Inflammatory macrophage treated with lipopolysaccharide for 4 hours (primary cell): ENCODE data around the gene CNOT3.

Experiments
- DNase-seq: peaks from one replicate; pipeline ENCODE4 v3.0.0-alpha.2; 2020

CNOT3 gene

GRCh38 chr19:54196536-54196935 is 59.0 kb downstream of the CNOT3 start:
- peak; percentile 13 for DNase-seq

GRCh38 chr19:54197121-54197520 is 59.6 kb downstream of the CNOT3 start:
- peak; percentile 52 for DNase-seq

DNA sequence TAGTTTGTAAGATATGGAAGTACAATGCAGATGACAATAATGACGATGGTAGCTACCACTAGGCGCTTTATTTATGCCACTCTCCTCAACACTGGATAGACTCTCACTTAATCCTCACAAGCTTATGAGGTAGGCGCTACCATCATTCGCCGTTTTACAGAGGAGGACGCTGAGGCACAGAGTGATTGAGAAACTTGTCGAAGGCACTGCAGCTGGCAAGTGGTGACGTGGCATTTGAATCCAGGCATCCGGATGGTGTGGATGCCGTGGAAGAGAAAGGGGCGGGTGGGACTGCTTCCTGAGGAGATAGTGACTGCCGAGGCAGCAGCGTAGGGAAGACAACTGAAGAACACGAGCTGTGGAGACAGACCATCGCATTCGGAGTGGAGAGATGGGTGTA is 61.8 kb downstream of the CNOT3 start:
- no peak for DNase-seq

GRCh38 chr19:54201172-54201701 is 63.7 kb downstream of the CNOT3 start:
- DNase-seq = no peak

DNA sequence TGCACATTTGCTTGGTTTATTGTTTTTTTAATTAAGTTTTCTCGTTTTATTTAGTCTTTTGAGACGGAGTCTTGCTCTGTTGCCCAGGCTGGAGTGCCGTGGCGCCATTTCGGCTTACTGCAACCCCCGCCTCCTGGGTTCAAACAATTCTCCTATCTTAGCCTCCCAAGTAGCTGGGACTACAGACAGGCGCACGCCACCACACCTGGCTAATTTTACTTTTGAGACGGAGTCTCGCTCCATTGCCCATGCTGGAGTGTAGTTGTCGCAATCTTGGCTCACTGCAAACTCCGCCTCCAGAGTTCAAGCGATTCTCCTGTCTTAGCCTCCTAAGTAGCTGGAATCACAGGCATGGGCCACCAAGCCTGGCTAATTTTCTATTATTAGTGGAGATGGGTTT is 64.4 kb downstream of the CNOT3 start:
- DNase-seq = no peak

GRCh38 chr19:54203151-54203611 is 65.6 kb downstream of the CNOT3 start:
- no peak for DNase-seq

DNA sequence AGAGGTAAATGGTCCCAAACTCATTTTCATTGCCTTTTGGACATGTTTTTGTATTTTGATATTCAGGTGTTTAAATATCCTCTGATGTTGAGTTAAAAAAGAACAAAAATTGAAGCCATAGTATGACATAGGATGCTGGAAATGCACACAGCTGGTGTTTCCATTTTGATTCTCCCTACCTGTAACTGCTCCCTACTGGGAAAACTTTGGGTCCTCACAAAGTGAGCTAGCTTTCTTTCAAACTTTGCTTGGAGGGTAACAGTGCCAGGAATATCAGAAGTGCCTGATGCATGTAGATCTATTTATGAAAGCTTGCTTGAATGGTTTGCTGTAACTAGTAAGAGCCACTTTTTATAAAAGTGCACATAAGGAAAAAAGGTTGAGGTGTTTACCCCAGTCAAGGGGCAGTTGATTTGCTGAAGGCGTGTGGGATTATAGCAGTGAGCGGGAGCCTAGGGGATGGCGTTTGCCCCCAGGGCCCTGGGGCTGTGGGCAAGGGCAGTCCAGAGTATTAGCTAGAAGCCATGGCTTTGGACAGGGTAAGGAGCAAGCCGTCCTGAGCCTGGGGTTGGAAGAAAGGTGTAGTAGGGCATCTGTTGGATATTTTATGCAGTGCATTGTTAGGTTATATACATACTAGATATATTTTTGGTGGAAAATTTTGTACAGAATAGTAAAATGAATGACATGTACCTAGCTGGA is 67.4 kb downstream of the CNOT3 start:
- no peak for DNase-seq
